Measurements from ENCODE around the gene AGRN. TPM values are rescaled to one million over a fixed set of nuclear protein-coding genes. Genes with fewer than 3 reads are reported as not detected.
A peak's percentile ranks its signal among the peaks of the same experiment; 100 is the strongest.

Gene AGRN
- total RNA-seq, 1 experiment from 2014 or later: 184 TPM

- ChIA-PET POLR2A (no interaction called here), CTCF (interaction anchor here (1.5 kb wide), 1 partner anchor 9 kb away, joined by 8 read pairs; no protein-coding TSS in a partner anchor)
- Mint-ChIP-seq H3K27ac (peak overlapping the region; percentile 65; the same call in 1 of the 2 replicates), H3K36me3 (peaks cover 3% of the 10 kb centered on the region; the same call in 1 of the 2 replicates), H3K27me3 (ENCODE audit: low read depth) (peaks cover 15% of the 10 kb centered on the region), H3K9me3 (peaks cover 3% of the 10 kb centered on the region), H3K4me3 (no peak overlapping the region), H3K4me1 (peaks cover 4% of the 10 kb centered on the region)
- ATAC-seq (no peak), DNase-seq (ENCODE audit: low spot score) (no peak)
- TF ChIP-seq ATF1 (CRISPR knock-in tag; IDR thresholded peaks at IDR 0.05): no peak
- TF ChIP-seq ZNF317 (CRISPR knock-in tag; IDR thresholded peaks at IDR 0.05; ENCODE audit: borderline replicate concordance, low read depth): no peak
- TF ChIP-seq CBFB (CRISPR knock-in tag; IDR thresholded peaks at IDR 0.05; ENCODE audit: low read depth): no peak
- no peak for TF ChIP-seq ARID4B (CRISPR knock-in tag; IDR thresholded peaks at IDR 0.05; ENCODE audit: borderline replicate concordance)
- no peak for TF ChIP-seq ZNF219 (CRISPR knock-in tag; IDR thresholded peaks at IDR 0.05; ENCODE audit: borderline replicate concordance)
- TF ChIP-seq FOXJ3 (CRISPR knock-in tag; IDR thresholded peaks at IDR 0.05; ENCODE audit: borderline replicate concordance): no peak
- no peak for TF ChIP-seq GABPB1 (CRISPR knock-in tag; IDR thresholded peaks at IDR 0.05)
- no peak for TF ChIP-seq MAX (CRISPR knock-in tag; IDR thresholded peaks at IDR 0.05)
- TF ChIP-seq SP1 (CRISPR knock-in tag; conservative IDR thresholded peaks at IDR 0.05): no peak
- TF ChIP-seq ZBTB43 (CRISPR knock-in tag; IDR thresholded peaks at IDR 0.05): no peak
- no peak for TF ChIP-seq MXD4 (CRISPR knock-in tag; IDR thresholded peaks at IDR 0.05; ENCODE audit: borderline replicate concordance)
- no peak for TF ChIP-seq HMGXB4 (CRISPR knock-in tag; IDR thresholded peaks at IDR 0.05)
- TF ChIP-seq NFE2L1 (CRISPR knock-in tag; IDR thresholded peaks at IDR 0.05): no peak
- TF ChIP-seq STAT6 (CRISPR knock-in tag; conservative IDR thresholded peaks at IDR 0.05; ENCODE audit: low read depth): no peak
- no peak for TF ChIP-seq USF2 (CRISPR knock-in tag; IDR thresholded peaks at IDR 0.05)
These were observed 45.1 kb upstream of the AGRN start for GRCh38 chr1:974687-975328.

Measured in WTC11 (cell line).